NT2/D1 (cell line): ENCODE data around the gene TTYH3.

Source experiments
- SUZ12 ChIP-seq: IDR thresholded peaks from 2 replicates; pipeline ENCODE4 v1.6.1; 2011; ENCODE audit not compliant: insufficient read length, insufficient read depth; ENCODE audit errors: extremely low read depth
- YY1 ChIP-seq: IDR thresholded peaks from 2 replicates; pipeline ENCODE4 v1.6.1; 2011; ENCODE audit not compliant: insufficient read length, insufficient read depth

DNA sequence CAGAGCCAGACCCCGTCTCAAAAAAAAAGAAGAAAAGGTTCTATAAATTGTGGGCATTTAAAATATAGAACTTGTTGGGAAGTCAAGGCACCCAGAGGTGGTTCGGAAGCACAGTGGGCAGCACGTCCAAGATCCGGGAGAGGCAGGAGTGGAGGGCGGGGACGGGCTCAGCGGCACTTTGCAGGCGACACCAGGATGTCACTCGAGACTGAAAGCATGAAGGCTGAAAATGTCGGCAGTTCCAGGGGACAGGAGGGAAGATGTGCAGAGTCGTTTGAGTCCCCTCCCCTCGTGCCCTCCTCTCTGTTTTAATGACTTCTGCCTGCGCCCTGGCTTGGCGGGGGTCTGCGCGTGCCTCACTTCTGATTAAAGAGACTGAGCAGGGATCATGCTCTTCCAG is 42.4 kb upstream of the TTYH3 start:
- TF ChIP-seq YY1 (no peak), SUZ12 (no peak)
